IPS-18c (cell line): Measurements from ENCODE around the gene CXCL8.

Experiments
- H3K4me3 ChIP-seq: 2 replicates; pipeline ENCODE4 v1.7.0; 2013; ENCODE audit warnings: low read depth, mild to moderate bottlenecking, low read length, moderate library complexity; ENCODE audit not compliant: insufficient read depth
- H3K9me3 ChIP-seq: one replicate; pipeline ENCODE4 v1.6.1; 2013; ENCODE audit warnings: mild to moderate bottlenecking, low read length, moderate library complexity; ENCODE audit not compliant: control insufficient read depth, insufficient read depth

The CXCL8 gene

GRCh38 chr4:73711989-73712388 lies 28.4 kb upstream of the CXCL8 start:
- Histone ChIP-seq H3K4me3 (no peak overlapping the region), H3K9me3 (no peaks in the 10 kb centered on the region)

GRCh38 chr4:73713650-73714049 lies 26.7 kb upstream of the CXCL8 start:
- no peaks in the 10 kb centered on the region for H3K9me3 ChIP-seq
- no peak overlapping the region for H3K4me3 ChIP-seq

- Histone ChIP-seq H3K4me3 (no peak overlapping the region), H3K9me3 (no peaks in the 10 kb centered on the region)
Measured at GRCh38 chr4:73714647-73715046, 25.7 kb upstream of the CXCL8 start.

GRCh38 chr4:73715659-73716058 lies 24.7 kb upstream of the CXCL8 start:
- Histone ChIP-seq H3K9me3 (no peaks in the 10 kb centered on the region), H3K4me3 (no peak overlapping the region)

GRCh38 chr4:73718375-73719373 lies 21.7 kb upstream of the CXCL8 start:
- Histone ChIP-seq H3K9me3 (no peaks in the 10 kb centered on the region), H3K4me3 (no peak overlapping the region)

- H3K9me3 ChIP-seq = no peaks in the 10 kb centered on the region
- H3K4me3 ChIP-seq = no peak overlapping the region
Measured at GRCh38 chr4:73721435-73721834, 18.9 kb upstream of the CXCL8 start.

- H3K4me3 ChIP-seq = no peak overlapping the region
Measured at GRCh38 chr4:73721909-73722308, 18.5 kb upstream of the CXCL8 start.

GRCh38 chr4:73723023-73723422 lies 17.3 kb upstream of the CXCL8 start:
- no peak overlapping the region for H3K4me3 ChIP-seq
- H3K9me3 ChIP-seq = no peaks in the 10 kb centered on the region

More at GRCh38 chr4:73721909-73722308, 18.5 kb upstream of the CXCL8 start:
- no peaks in the 10 kb centered on the region for H3K9me3 ChIP-seq

- H3K4me3 ChIP-seq = no peak overlapping the region
- H3K9me3 ChIP-seq = no peaks in the 10 kb centered on the region
Measured at GRCh38 chr4:73723928-73724327, 16.4 kb upstream of the CXCL8 start.

- no peaks in the 10 kb centered on the region for H3K9me3 ChIP-seq
- no peak overlapping the region for H3K4me3 ChIP-seq
Measured at GRCh38 chr4:73725510-73725909, 14.9 kb upstream of the CXCL8 start.

GRCh38 chr4:73725985-73726384 lies 14.4 kb upstream of the CXCL8 start:
- Histone ChIP-seq H3K9me3 (no peaks in the 10 kb centered on the region), H3K4me3 (no peak overlapping the region)

GRCh38 chr4:73727685-73728084 lies 12.7 kb upstream of the CXCL8 start:
- Histone ChIP-seq H3K4me3 (no peak overlapping the region), H3K9me3 (no peaks in the 10 kb centered on the region)

GRCh38 chr4:73728091-73728741 lies 12.2 kb upstream of the CXCL8 start:
- H3K4me3 ChIP-seq = no peak overlapping the region
- no peaks in the 10 kb centered on the region for H3K9me3 ChIP-seq

GRCh38 chr4:73729534-73730165 lies 10.7 kb upstream of the CXCL8 start:
- Histone ChIP-seq H3K4me3 (no peak overlapping the region), H3K9me3 (no peaks in the 10 kb centered on the region)

- Histone ChIP-seq H3K4me3 (no peak overlapping the region), H3K9me3 (no peaks in the 10 kb centered on the region)
Measured at GRCh38 chr4:73730292-73730691, 10.1 kb upstream of the CXCL8 start.

GRCh38 chr4:73730867-73731266 lies 9.5 kb upstream of the CXCL8 start:
- Histone ChIP-seq H3K4me3 (no peak overlapping the region), H3K9me3 (no peaks in the 10 kb centered on the region)

- no peak overlapping the region for H3K4me3 ChIP-seq
- H3K9me3 ChIP-seq = no peaks in the 10 kb centered on the region
Measured at GRCh38 chr4:73731968-73732610, 8.3 kb upstream of the CXCL8 start.
